HG03175 (cell line): ENCODE measurements around the gene GALR2.

Experiments used
- ATAC-seq: cut with Tn5 transposase; IDR thresholded peaks from one replicate; pipeline ENCODE4 v1.9.1; 2021; ENCODE audit warnings: mild to moderate bottlenecking, moderate library complexity; ENCODE audit not compliant: unreplicated experiment

GALR2 gene

GRCh38 chr17:76079535-76079955 is 5.0 kb downstream of the GALR2 start:
- no peak for ATAC-seq

GRCh38 chr17:76079956-76080767 is 5.6 kb downstream of the GALR2 start:
- ATAC-seq, result no peak

DNA sequence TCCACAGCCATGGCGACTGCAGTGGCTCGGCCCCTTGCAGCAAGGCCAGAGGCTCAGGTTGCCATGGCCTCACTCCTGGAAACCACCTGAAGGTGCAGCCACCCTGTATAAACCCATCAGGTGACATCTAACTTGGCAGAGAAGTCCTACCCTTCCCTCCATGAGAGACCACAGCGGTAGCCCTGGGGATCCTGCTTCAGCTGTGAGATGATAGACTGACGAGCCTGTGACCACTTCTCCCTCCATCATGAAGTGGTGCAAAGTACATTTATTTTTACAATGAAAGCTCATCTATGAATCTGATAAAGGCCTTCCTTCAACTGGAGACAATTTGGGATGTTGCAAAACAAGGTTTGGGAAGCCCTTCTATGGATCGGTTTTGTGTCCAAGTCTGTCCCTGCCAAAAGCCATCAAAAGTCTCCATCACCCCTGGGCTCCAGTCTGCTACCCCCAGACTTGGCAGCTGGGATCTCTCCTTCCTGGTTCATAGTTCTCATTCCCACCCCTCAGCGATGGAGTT is 6.2 kb downstream of the GALR2 start:
- ATAC-seq, result no peak

- no peak for ATAC-seq
These were observed 7.0 kb downstream of the GALR2 start for GRCh38 chr17:76081295-76082210.

GRCh38 chr17:76082326-76083251 is 8.0 kb downstream of the GALR2 start:
- no peak for ATAC-seq

DNA sequence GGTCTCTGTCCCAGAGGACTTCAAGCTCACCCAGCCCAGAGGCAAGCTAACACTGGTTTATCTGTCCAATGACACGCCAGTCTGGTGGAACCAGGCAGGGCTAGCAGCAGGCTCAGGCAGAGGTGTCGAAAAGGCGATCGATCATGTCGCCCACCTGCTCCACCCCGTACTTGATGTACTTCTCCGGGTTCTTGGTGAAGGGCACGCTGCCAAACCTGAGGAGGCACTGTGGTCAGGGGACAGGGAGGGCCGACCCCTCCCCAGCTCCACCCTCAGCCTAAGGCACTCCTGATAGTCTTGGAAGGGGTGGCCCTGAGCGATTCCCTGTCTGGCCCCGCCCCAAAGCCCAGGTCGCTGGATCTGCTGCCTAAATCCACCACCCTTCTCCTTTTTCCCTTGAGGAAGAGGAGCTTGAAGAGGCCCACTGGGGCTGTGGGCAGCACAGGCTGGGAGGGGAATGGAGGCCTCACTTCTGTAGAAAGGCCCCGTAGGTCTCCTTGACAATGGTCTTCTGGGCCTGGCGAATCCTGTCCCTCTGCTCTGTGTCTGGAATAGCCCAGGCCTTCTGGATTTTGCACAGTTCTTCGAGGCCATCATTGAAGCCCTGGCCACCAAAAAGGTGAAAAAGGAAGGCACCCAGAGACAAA is 9.1 kb downstream of the GALR2 start:
- no peak for ATAC-seq

DNA sequence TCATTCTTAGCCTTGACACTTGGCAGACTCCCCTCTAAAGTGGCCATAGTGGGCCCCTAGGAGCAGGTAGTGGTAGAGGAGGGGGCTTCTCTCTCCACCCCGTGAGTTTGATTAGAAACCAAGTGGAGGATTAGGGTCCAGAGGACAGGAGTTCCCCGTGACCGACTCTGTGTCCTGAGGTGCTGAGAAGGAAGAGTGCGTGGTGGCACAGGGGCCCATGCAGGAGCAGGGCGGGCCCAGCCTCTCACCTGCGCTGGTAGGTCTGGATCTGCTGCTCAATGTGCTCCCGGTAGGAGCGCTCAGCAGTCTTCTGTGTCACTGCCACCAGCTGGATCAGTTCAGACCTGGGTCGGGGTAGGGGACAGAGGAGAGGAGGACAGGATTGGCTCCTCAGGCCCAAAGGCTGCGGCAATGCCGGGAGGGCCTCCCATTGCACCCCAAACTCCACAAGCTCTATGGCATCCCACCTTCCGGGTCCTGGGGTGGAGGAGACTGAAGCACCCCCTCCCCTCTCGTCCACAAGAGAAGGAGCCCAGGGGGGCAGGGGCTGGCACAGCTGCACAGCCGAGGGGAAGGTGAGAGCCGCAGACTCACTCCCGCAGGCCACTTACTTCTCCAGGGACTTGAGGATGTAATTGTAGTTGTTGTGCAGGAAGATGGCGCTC is 10.6 kb downstream of the GALR2 start:
- no peak for ATAC-seq

DNA sequence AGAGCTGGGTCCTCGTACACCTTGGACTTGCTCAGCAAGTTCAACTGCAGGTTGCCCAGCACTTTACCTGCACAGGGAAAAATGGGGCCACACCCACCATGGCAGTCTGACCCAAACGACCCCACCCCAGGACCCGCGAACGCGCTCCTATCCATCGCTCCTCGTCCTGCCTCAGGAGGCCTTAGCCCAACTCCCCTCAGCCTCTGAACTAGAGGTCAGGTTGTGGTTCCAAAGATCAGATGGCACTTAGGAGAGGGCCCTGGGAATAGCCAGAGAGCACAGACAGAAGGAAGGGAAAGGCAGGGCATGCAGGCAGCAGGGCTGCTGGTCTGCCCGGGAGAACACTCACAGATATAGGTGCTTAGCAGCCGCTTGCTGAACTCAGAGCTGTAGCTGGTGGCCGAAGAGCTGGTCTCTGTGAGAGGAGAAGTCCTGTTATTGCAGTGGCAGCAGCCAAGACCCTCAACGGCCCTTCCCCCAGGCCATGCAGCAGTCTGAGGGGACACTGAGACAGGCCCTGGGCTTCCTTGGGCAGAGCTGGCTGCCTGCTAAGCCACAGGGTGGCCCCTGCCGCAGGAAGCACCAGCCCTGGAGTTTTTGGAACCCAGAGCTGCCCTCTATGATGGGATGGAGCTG is 11.3 kb downstream of the GALR2 start:
- no peak for ATAC-seq

DNA sequence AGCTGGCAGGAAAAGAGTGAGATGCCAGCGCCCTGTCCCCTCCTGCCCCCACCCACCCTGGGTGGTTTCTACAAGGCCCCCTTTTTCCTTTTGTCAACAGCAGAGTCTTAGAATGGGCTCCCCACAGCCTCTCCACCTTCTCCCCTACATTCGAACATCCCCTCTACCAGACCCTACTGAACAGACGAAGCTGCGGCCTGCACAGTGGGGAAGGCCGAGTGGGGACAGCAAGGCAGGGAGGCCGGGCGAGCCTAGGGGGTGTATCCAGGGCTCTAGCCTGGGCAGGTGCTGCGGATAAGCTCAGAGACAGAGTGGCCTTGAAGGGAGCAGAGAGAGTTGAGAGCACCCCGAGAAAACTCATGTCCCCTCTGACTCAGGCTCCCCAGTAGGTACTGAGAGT is 11.8 kb downstream of the GALR2 start:
- ATAC-seq, result no peak

DNA sequence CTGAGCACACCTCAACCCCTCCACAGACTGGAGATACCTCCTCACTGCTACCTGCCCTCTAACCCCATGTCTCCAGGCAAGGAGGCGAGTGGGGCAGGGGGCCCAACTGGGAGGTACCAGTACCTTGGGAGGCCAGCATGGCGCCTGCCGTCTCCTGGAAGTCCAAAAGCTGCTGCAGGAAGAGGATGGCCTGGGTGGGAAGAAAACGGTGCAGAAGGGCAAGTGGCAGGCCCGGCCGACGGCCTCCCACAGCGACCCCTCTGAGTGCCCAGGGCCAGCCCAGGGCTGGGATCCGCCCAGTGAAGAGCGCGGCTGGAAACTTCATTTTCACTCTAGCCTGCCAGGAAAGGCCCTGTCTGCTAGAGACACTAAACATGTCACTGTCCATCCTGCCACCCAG is 12.9 kb downstream of the GALR2 start:
- ATAC-seq, result no peak

DNA sequence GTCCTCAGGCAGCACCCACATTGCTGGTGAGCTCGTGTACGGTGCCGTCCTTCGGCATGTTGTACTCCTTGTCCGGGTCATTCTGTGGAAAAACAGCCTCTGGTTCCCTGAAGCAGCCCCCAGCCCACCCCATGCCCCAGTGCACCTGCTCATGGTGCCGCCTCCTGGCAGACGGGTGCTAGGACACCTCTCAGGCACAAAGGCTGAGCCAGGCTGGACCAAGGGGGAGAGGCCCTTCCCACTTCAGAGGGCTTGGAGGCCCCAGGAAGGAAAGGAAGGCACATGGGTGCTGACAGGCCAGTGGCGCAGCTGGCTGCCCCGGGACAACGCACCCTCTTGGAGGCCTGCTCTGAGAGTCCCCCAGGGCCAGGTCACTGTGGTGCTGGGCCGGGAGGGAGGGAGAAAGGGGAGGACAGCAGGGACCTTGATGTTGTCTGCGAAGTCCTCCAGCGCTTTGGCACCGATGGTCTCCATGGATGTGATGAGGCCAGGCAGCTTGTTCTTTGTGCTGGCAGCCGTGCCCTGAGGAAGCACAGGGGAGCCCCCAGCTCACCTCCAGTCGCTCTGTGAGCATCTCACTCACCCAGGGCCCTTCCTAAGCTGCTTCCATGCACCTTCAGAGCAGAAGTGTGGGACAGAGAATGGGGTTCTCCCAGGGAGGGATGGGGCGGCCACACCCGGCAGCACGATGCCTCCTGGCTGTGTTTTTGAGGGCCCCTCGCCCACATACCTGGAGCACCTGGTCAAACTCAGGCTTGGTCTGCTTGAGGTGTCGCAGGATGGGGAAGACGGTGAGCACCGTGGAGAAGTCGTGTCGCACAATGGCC is 13.7 kb downstream of the GALR2 start:
- ATAC-seq, result no peak

GRCh38 chr17:76088868-76089576 is 14.4 kb downstream of the GALR2 start:
- no peak for ATAC-seq

DNA sequence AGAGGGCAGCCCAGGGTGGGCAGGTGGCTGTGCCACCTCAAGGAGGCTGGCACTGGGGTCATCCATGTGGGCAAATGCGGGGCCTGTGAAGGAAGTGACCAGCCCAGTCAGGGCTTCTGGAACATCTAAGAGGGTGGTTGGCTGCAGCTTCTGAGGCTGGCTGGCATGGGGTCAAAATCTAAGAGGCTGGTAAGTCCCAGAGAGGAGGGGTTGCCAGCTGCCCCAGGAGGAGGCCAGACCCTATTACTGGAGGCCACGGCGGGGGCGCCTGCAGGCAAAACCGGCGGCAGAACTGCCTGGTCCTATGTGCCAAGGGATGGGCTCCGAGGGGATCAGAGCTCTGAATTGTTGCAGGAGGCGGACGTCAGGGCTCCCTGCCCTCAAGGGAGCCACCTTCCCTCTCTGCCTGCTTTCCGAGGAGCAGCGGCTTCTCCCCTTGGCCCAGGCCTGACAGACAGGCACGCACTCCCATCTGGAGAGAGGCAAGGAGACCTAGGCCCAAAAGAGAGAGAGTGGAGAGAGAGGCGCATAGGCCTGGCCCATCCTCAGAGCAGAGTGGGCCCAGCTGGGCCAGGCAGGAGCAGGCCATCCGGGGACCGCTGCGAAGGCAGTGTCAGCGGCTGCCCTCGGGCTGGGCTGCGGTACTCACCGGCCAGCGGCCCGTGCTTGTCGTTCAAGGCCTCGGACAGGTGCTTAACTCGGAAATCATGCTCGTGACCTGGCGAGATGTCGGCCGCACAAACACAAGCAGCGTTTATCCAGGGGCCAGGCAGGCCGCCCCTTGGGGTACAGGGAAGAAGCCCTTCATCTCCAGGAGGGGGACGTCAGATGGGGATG is 15.3 kb downstream of the GALR2 start:
- ATAC-seq, result no peak

GRCh38 chr17:76090517-76091129 is 16.0 kb downstream of the GALR2 start:
- ATAC-seq, result no peak

DNA sequence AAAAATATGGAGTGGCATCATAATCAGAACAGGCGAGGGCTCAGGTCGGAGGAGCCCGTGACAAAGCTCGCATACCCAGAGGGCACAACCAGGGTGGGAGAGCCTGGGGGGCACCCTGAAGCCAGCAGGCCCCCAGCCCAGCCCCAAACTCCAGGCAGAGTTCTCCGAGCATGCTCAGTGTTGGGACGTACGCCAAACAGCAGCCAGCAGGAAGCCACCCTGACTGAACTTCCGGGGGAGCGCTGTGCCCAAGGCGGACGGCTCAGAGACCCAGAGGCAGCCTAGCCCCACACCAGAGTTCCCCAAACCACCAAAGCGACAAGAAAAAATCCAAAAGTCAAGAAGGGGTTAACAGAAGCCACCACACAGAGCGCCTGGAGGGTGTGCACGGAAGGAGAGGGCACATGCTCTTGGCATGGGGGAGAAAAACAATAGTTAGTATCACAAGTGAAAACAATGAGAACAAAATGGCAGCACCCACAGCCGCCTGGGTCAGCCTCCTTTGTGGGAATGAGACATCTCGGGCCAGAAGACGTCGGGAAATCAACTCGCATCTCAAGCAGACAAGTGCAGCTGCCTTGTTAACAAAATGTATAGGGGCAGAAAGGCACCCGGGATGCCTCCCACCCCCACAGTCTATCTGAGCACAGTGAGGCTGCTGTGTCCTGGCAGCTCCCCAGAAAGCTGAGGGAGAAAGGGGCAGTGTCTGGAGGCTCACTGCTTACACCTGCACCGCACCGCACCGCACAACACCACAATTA is 17.1 kb downstream of the GALR2 start:
- ATAC-seq, result no peak
